Measurements from ENCODE around the gene RFNG. TPM values are rescaled to one million over a fixed set of nuclear protein-coding genes. Genes with fewer than 3 reads are reported as not detected.

Gene RFNG
- total RNA-seq, 4 donors from 2014 or later: 11.8 to 33.7 (median 23.3) TPM

GRCh38 chr17:82007228-82007494 lies 44.5 kb downstream of the RFNG start:
- Histone ChIP-seq H3K4me3 (no peak overlapping the region), H3K9me3 (no peaks in the 10 kb centered on the region), H3K27me3 (no peaks in the 10 kb centered on the region), H3K27ac (no peak overlapping the region), H3K4me1 (peaks cover 8 to 15% of the 10 kb centered on the region in 2 donors), H3K36me3 (no peaks in the 10 kb centered on the region)
- TF ChIP-seq CTCF (IDR thresholded peaks at IDR 0.05) (no peak), POLR2A (IDR thresholded peaks at IDR 0.05) (no peak)
- no peak for DNase-seq
- intact Hi-C loops (cut with DNase I; ENCODE audit: low total_unique reads): no loop called here

- Histone ChIP-seq H3K27ac (peak overlapping the region in 1 of 2 donors; percentile 7), H3K4me3 (no peak overlapping the region), H3K27me3 (no peaks in the 10 kb centered on the region), H3K4me1 (peaks cover 8 to 15% of the 10 kb centered on the region in 2 donors), H3K36me3 (no peaks in the 10 kb centered on the region), H3K9me3 (no peaks in the 10 kb centered on the region)
- TF ChIP-seq CTCF (IDR thresholded peaks at IDR 0.05): no peak
- TF ChIP-seq POLR2A (IDR thresholded peaks at IDR 0.05): no peak
- intact Hi-C loops (cut with DNase I; ENCODE audit: low total_unique reads): no loop called here
- DNase-seq: peak; percentile 70 to 73
These were observed 45.0 kb downstream of the RFNG start for GRCh38 chr17:82006468-82007227.

GRCh38 chr17:82005701-82006348 lies 45.8 kb downstream of the RFNG start:
- no peaks in the 10 kb centered on the region for H3K9me3 ChIP-seq
- no peak for DNase-seq
- no peaks in the 10 kb centered on the region for H3K36me3 ChIP-seq
- intact Hi-C loops (cut with DNase I; ENCODE audit: low total_unique reads): no loop called here
- no peak overlapping the region for H3K27ac ChIP-seq
- H3K4me1 ChIP-seq: peaks cover 8 to 15% of the 10 kb centered on the region in 2 donors
- no peaks in the 10 kb centered on the region for H3K27me3 ChIP-seq
- no peak overlapping the region for H3K4me3 ChIP-seq
- TF ChIP-seq POLR2A (IDR thresholded peaks at IDR 0.05): no peak
- TF ChIP-seq CTCF (IDR thresholded peaks at IDR 0.05): no peak

GRCh38 chr17:82004517-82005455 lies 46.8 kb downstream of the RFNG start:
- peaks cover 8 to 15% of the 10 kb centered on the region in 2 donors for H3K4me1 ChIP-seq
- H3K36me3 ChIP-seq: no peaks in the 10 kb centered on the region
- intact Hi-C loops (cut with DNase I; ENCODE audit: low total_unique reads): no loop called here
- peak overlapping the region; percentile 67 to 72 for H3K27ac ChIP-seq
- H3K27me3 ChIP-seq: no peaks in the 10 kb centered on the region
- no peaks in the 10 kb centered on the region for H3K9me3 ChIP-seq
- H3K4me3 ChIP-seq: no peak overlapping the region
- no peak for DNase-seq
- TF ChIP-seq CTCF (IDR thresholded peaks at IDR 0.05) (no peak), POLR2A (IDR thresholded peaks at IDR 0.05) (no peak)

Data from uterus (tissue), 4 donors.